ENCODE measurements around the gene AKR1C1. TPM values are rescaled to one million over a fixed set of nuclear protein-coding genes. Genes with fewer than 3 reads are reported as not detected.
"Not testable (repeated sequence)": the region's sequence is repeated elsewhere in the genome, so short reads cannot be mapped to it uniquely, and the experiment has no call there.

AKR1C1 gene
- total and polyA plus RNA-seq, 2 donors (not counting 1 experiment from before 2014, with no cell fraction given): 0.25 TPM; not detected in 1

GRCh38 chr10:5030989-5031388, 67.8 kb downstream of the AKR1C1 start:
- Histone ChIP-seq H3K4me2 (replicated peaks; ENCODE audit: low read depth, low read length, poor library complexity, severe bottlenecking) (no peak overlapping the region), H3K9ac (ENCODE audit: low read length) (no peak overlapping the region), H3K9me3 (ENCODE audit: control extremely low read depth in 1 of 3, control insufficient read depth in 2 of 3, insufficient read depth in 1 of 3, low read length in 2 of 3) (peaks cover 1 to 26% (median 20%) of the 10 kb centered on the region in 3 donors), H3K4me3 (ENCODE audit: control extremely low read depth in 1 of 5, extremely low read depth in 1 of 5, insufficient read depth in 1 of 5, low read depth in 2 of 5, low read length in 4 of 5) (no peak overlapping the region), H3K4me1 (ENCODE audit: control insufficient read depth in 2 of 2, insufficient read depth in 2 of 2, low read length in 2 of 2) (no peaks in the 10 kb centered on the region), H3K79me2 (ENCODE audit: control insufficient read depth, insufficient read depth, low read length) (no peaks in the 10 kb centered on the region), H2AFZ (ENCODE audit: insufficient read depth, low read depth, low read length, poor library complexity, severe bottlenecking) (no peak overlapping the region), H3K27me3 (replicated peaks in 1 of 4; ENCODE audit: control extremely low read depth in 1 of 4, control insufficient read depth in 3 of 4, insufficient read depth in 4 of 4, low read length in 3 of 4) (peaks cover 0 to 3% (median 0%) of the 10 kb centered on the region in 4 experiments), H3K36me3 (replicated peaks in 1 of 2; ENCODE audit: control extremely low read depth in 1 of 2, control insufficient read depth in 1 of 2, extremely low read depth in 1 of 2, insufficient read depth in 2 of 2, low read length in 1 of 2) (no peaks in the 10 kb centered on the region), H4K20me1 (ENCODE audit: control insufficient read depth, insufficient read depth, low read length, poor library complexity, severe bottlenecking) (no peaks in the 10 kb centered on the region), H3K27ac (ENCODE audit: low read length in 2 of 2) (no peak overlapping the region)
- Mint-ChIP-seq H3K4me3 (no peak overlapping the region), H3K9me3 (ENCODE audit: insufficient read depth) (peaks cover 18% of the 10 kb centered on the region), H3K27ac (no peak overlapping the region), H3K4me1 (peaks cover under 1% of the 10 kb centered on the region), H3K27me3 (peaks cover 3% of the 10 kb centered on the region)
- ATAC-seq (ENCODE audit: low read depth) (no peak), DNase-seq (no peak)
- intact Hi-C loops (cut with micrococcal nuclease): no loop called here
- no CpG with 5 or more reads among the region's 1 CpG for WGBS (ENCODE audit: insufficient coverage)
- ChIA-PET CTCF (no interaction called here), POLR2A (no interaction called here)
- TF ChIP-seq EZH2 (IDR thresholded peaks at IDR 0.05; ENCODE audit: borderline replicate concordance, insufficient read depth, low read depth, low read length, poor library complexity, severe bottlenecking): no peak
- TF ChIP-seq CTCF (IDR thresholded peaks at IDR 0.05): no peak

DNA sequence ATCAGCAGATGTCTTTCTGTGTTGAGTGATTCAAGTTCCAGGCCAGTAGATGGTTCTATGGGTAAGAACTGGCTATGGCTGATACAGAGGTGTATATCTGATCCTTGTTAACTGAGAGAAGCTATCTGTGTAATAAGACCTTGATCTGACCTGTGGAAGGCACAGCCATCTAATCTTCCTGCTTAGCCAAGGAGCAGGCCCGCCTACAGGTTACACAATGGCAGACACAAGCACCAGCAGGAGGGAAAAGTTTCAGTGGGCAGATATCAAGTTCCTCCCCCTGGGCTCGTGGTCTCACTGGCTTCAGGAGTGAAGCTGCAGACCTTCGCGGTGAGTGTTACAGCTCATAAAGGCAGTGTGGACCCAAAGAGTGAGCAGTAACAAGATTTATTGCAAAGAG, 68.4 kb downstream of the AKR1C1 start:
- H3K4me1 Mint-ChIP-seq; H3K27ac ChIP-seq (ENCODE audit: low read length in 2 of 2); POLR2A ChIA-PET; H4K20me1 ChIP-seq (ENCODE audit: control insufficient read depth, insufficient read depth, low read length, poor library complexity, severe bottlenecking); H3K4me1 ChIP-seq (ENCODE audit: control insufficient read depth in 2 of 2, insufficient read depth in 2 of 2, low read length in 2 of 2); H3K9ac ChIP-seq (ENCODE audit: low read length); H3K4me3 Mint-ChIP-seq; H3K36me3 ChIP-seq (replicated peaks in 1 of 2; ENCODE audit: control extremely low read depth in 1 of 2, control insufficient read depth in 1 of 2, extremely low read depth in 1 of 2, insufficient read depth in 2 of 2, low read length in 1 of 2); H3K27ac Mint-ChIP-seq; H3K4me2 ChIP-seq (replicated peaks; ENCODE audit: low read depth, low read length, poor library complexity, severe bottlenecking); DNase-seq; H3K79me2 ChIP-seq (ENCODE audit: control insufficient read depth, insufficient read depth, low read length); H3K4me3 ChIP-seq (ENCODE audit: control extremely low read depth in 1 of 5, extremely low read depth in 1 of 5, insufficient read depth in 1 of 5, low read depth in 2 of 5, low read length in 4 of 5); H3K27me3 ChIP-seq (replicated peaks in 1 of 4; ENCODE audit: control extremely low read depth in 1 of 4, control insufficient read depth in 3 of 4, insufficient read depth in 4 of 4, low read length in 3 of 4); intact Hi-C loops (cut with micrococcal nuclease); H2AFZ ChIP-seq (ENCODE audit: insufficient read depth, low read depth, low read length, poor library complexity, severe bottlenecking); CTCF ChIA-PET; ATAC-seq (ENCODE audit: low read depth); H3K27me3 Mint-ChIP-seq: not testable (repeated sequence)
- peaks cover 16% of the 10 kb centered on the region for H3K9me3 Mint-ChIP-seq (ENCODE audit: insufficient read depth)
- WGBS (ENCODE audit: insufficient coverage): 100% methylated on average over 1 of the region's 4 CpGs
- peaks cover 1 to 26% (median 20%) of the 10 kb centered on the region in 3 donors for H3K9me3 ChIP-seq (ENCODE audit: control extremely low read depth in 1 of 3, control insufficient read depth in 2 of 3, insufficient read depth in 1 of 3, low read length in 2 of 3)

- H3K9ac ChIP-seq (ENCODE audit: low read length); H3K4me2 ChIP-seq (replicated peaks; ENCODE audit: low read depth, low read length, poor library complexity, severe bottlenecking); ATAC-seq (ENCODE audit: low read depth); H3K27me3 ChIP-seq (replicated peaks in 1 of 4; ENCODE audit: control extremely low read depth in 1 of 4, control insufficient read depth in 3 of 4, insufficient read depth in 4 of 4, low read length in 3 of 4); H3K4me1 ChIP-seq (ENCODE audit: control insufficient read depth in 2 of 2, insufficient read depth in 2 of 2, low read length in 2 of 2); H2AFZ ChIP-seq (ENCODE audit: insufficient read depth, low read depth, low read length, poor library complexity, severe bottlenecking); POLR2A ChIA-PET; H3K4me1 Mint-ChIP-seq; H4K20me1 ChIP-seq (ENCODE audit: control insufficient read depth, insufficient read depth, low read length, poor library complexity, severe bottlenecking); H3K27me3 Mint-ChIP-seq; DNase-seq; H3K79me2 ChIP-seq (ENCODE audit: control insufficient read depth, insufficient read depth, low read length); intact Hi-C loops (cut with micrococcal nuclease); H3K4me3 Mint-ChIP-seq; CTCF ChIA-PET; H3K4me3 ChIP-seq (ENCODE audit: control extremely low read depth in 1 of 5, extremely low read depth in 1 of 5, insufficient read depth in 1 of 5, low read depth in 2 of 5, low read length in 4 of 5); H3K36me3 ChIP-seq (replicated peaks in 1 of 2; ENCODE audit: control extremely low read depth in 1 of 2, control insufficient read depth in 1 of 2, extremely low read depth in 1 of 2, insufficient read depth in 2 of 2, low read length in 1 of 2); H3K27ac ChIP-seq (ENCODE audit: low read length in 2 of 2); H3K27ac Mint-ChIP-seq: not testable (repeated sequence)
- peaks cover 1 to 26% (median 20%) of the 10 kb centered on the region in 3 donors for H3K9me3 ChIP-seq (ENCODE audit: control extremely low read depth in 1 of 3, control insufficient read depth in 2 of 3, insufficient read depth in 1 of 3, low read length in 2 of 3)
- 83% methylated on average over 14 of the region's 22 CpGs for WGBS (ENCODE audit: insufficient coverage)
- peaks cover 12% of the 10 kb centered on the region for H3K9me3 Mint-ChIP-seq (ENCODE audit: insufficient read depth)
Measured at GRCh38 chr10:5032444-5032843, 69.2 kb downstream of the AKR1C1 start.
